Bone marrow (tissue), 2 donors: ENCODE results near the gene ETHE1.
A peak's percentile ranks its signal among the peaks of the same experiment; 100 is the strongest.

Source experiments
- DNase-seq, 2 donors: peaks; one replicate each; lab custom pipeline; 2025; lab: John Stamatoyannopoulos, UW

The ETHE1 gene

GRCh38 chr19:43489310-43489709, 37.7 kb downstream of the ETHE1 start:
- peak in 1 of 2 donors; percentile 45 for DNase-seq

- no peak for DNase-seq
Measured at GRCh38 chr19:43488179-43488578, 38.8 kb downstream of the ETHE1 start.

GRCh38 chr19:43486412-43486811, 40.6 kb downstream of the ETHE1 start:
- DNase-seq: no peak

GRCh38 chr19:43485951-43486350, 41.0 kb downstream of the ETHE1 start:
- DNase-seq: no peak

- no peak for DNase-seq
Measured at GRCh38 chr19:43483281-43483680, 43.7 kb downstream of the ETHE1 start.

GRCh38 chr19:43482193-43482592, 44.8 kb downstream of the ETHE1 start:
- no peak for DNase-seq

GRCh38 chr19:43481701-43482100, 45.3 kb downstream of the ETHE1 start:
- DNase-seq: no peak

- no peak for DNase-seq
Measured at GRCh38 chr19:43480574-43480973, 46.4 kb downstream of the ETHE1 start.

GRCh38 chr19:43479961-43480561, 46.9 kb downstream of the ETHE1 start:
- no peak for DNase-seq

GRCh38 chr19:43479226-43479625, 47.8 kb downstream of the ETHE1 start:
- no peak for DNase-seq

GRCh38 chr19:43478323-43478722, 48.7 kb downstream of the ETHE1 start:
- no peak for DNase-seq

- DNase-seq: no peak
Measured at GRCh38 chr19:43476606-43477005, 50.4 kb downstream of the ETHE1 start.

- DNase-seq: peak; percentile 67 to 74
Measured at GRCh38 chr19:43474986-43475705, 51.9 kb downstream of the ETHE1 start.

- DNase-seq: no peak
Measured at GRCh38 chr19:43474487-43474886, 52.5 kb downstream of the ETHE1 start.

- no peak for DNase-seq
Measured at GRCh38 chr19:43471091-43471490, 55.9 kb downstream of the ETHE1 start.

GRCh38 chr19:43470288-43470687, 56.7 kb downstream of the ETHE1 start:
- no peak for DNase-seq

GRCh38 chr19:43469160-43469480, 57.9 kb downstream of the ETHE1 start:
- no peak for DNase-seq

GRCh38 chr19:43468354-43469159, 58.4 kb downstream of the ETHE1 start:
- DNase-seq: no peak

- DNase-seq: no peak
Measured at GRCh38 chr19:43467730-43468129, 59.3 kb downstream of the ETHE1 start.

- no peak for DNase-seq
Measured at GRCh38 chr19:43467276-43467675, 59.7 kb downstream of the ETHE1 start.

- DNase-seq: no peak
Measured at GRCh38 chr19:43466793-43467192, 60.2 kb downstream of the ETHE1 start.

- DNase-seq: peak in 1 of 2 donors; percentile 7
Measured at GRCh38 chr19:43465468-43466120, 61.4 kb downstream of the ETHE1 start, which contains the start of gene LYPD3. Gene LYPD3 (minus strand): TSS chr19:43465608. CDS start chr19:43465571, 37 bp downstream.
